K562 (cell line): ENCODE data around the gene ZNF155.

Source experiments
- L3MBTL2 ChIP-seq: fragments of 450-650 bp; IDR thresholded peaks from 2 replicates; pipeline ENCODE4 v1.6.1; 2016; ENCODE audit warnings: mild to moderate bottlenecking, moderate library complexity
- POLR2A ChIP-seq: fragments of 450-650 bp; conservative IDR thresholded peaks from 2 replicates; pipeline ENCODE4 v1.6.1; 2016
- TCF3 ChIP-seq: sonication (generic); formaldehyde crosslinking; IDR thresholded peaks from 2 replicates; pipeline ENCODE4 v1.4.0; 2020; ENCODE audit warnings: mild to moderate bottlenecking, missing genetic modification reagents
- ZNF12 ChIP-seq: sonication (generic); formaldehyde crosslinking; IDR thresholded peaks from 2 replicates; pipeline ENCODE4 v1.4.0; 2020; ENCODE audit warnings: mild to moderate bottlenecking, missing genetic modification reagents
- ZNF217 ChIP-seq: sonication (generic); formaldehyde crosslinking; IDR thresholded peaks from 2 replicates; pipeline ENCODE4 v1.8.0; 2022; ENCODE audit warnings: mild to moderate bottlenecking, missing genetic modification reagents
- TF ChIP-seq, protein P1 (sequence below), 3 experiments: IDR thresholded peaks in 2 of 3; conservative IDR thresholded peaks in 1 of 3; 2 replicates each; pipeline ENCODE4 v1.5.1; 2011 to 2012; ENCODE audit warnings: low read length in 3 of 3, mild to moderate bottlenecking in 3 of 3, control low read depth in 2 of 3, improper control_type of control experiment in 1 of 3, inconsistent platforms in 1 of 3, low read depth in 1 of 3, mixed read lengths in 1 of 3, moderate library complexity in 1 of 3; ENCODE audit not compliant: insufficient read depth in 2 of 3
- TF ChIP-seq, protein P2 (sequence below): sonication (generic); formaldehyde crosslinking; IDR thresholded peaks from 2 replicates; pipeline ENCODE4 v1.8.1; 2022; ENCODE audit warnings: missing genetic modification reagents
- TF ChIP-seq, protein P3 (sequence below), 2 experiments: fragments of 250-450 bp in 1 of 2; fragments of 450-650 bp in 1 of 2; sonication (Bioruptor Pico) in 1 of 2; IDR thresholded peaks; 2 replicates each; pipeline versions ENCODE4 v1.6.1 to v1.8.0; 2016 to 2021; ENCODE audit warnings: mild to moderate bottlenecking in 2 of 2, moderate library complexity in 2 of 2, missing compliant biosample characterization in 1 of 2, missing genetic modification characterization in 1 of 2
- TF ChIP-seq, protein P4 (sequence below): fragments of 250-450 bp; sonication (Bioruptor Pico); IDR thresholded peaks from 2 replicates; pipeline ENCODE4 v1.5.0; 2021; ENCODE audit warnings: mild to moderate bottlenecking, borderline replicate concordance

DNA sequence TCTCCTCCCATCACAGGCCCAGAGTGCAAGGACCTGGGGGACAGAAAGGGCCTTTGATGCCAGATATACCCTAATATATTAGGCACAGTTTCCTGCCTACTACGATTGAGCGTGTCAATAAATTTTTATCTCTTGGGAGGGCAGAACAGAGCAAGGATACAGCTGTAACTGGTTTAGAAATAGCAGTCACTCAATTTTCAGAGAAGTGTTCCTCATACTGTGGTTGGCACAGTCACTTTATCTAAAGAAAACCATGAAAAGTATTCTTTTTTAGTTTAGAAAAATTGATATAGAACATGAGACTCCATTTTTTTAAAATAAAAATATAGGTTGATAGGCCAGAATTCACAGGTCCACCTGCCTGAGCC is 460 bp upstream of the ZNF155 start:
- TF ChIP-seq, protein P1, sequence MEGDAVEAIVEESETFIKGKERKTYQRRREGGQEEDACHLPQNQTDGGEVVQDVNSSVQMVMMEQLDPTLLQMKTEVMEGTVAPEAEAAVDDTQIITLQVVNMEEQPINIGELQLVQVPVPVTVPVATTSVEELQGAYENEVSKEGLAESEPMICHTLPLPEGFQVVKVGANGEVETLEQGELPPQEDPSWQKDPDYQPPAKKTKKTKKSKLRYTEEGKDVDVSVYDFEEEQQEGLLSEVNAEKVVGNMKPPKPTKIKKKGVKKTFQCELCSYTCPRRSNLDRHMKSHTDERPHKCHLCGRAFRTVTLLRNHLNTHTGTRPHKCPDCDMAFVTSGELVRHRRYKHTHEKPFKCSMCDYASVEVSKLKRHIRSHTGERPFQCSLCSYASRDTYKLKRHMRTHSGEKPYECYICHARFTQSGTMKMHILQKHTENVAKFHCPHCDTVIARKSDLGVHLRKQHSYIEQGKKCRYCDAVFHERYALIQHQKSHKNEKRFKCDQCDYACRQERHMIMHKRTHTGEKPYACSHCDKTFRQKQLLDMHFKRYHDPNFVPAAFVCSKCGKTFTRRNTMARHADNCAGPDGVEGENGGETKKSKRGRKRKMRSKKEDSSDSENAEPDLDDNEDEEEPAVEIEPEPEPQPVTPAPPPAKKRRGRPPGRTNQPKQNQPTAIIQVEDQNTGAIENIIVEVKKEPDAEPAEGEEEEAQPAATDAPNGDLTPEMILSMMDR (IDR thresholded peaks at IDR 0.05 in 2 of 3, conservative IDR thresholded peaks at IDR 0.05 in 1 of 3; ENCODE audit: insufficient read depth in 2 of 3, low read depth in 1 of 3, low read length in 3 of 3), result no peak
- TF ChIP-seq, protein P2, sequence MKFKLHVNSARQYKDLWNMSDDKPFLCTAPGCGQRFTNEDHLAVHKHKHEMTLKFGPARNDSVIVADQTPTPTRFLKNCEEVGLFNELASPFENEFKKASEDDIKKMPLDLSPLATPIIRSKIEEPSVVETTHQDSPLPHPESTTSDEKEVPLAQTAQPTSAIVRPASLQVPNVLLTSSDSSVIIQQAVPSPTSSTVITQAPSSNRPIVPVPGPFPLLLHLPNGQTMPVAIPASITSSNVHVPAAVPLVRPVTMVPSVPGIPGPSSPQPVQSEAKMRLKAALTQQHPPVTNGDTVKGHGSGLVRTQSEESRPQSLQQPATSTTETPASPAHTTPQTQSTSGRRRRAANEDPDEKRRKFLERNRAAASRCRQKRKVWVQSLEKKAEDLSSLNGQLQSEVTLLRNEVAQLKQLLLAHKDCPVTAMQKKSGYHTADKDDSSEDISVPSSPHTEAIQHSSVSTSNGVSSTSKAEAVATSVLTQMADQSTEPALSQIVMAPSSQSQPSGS, result no peak
- TF ChIP-seq, protein P3, sequence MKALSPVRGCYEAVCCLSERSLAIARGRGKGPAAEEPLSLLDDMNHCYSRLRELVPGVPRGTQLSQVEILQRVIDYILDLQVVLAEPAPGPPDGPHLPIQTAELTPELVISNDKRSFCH (CRISPR knock-in tag; IDR thresholded peaks at IDR 0.05), result no peak
- TF ChIP-seq, protein P3 (tag; IDR thresholded peaks at IDR 0.05), result no peak
- TF ChIP-seq POLR2A (no peak), L3MBTL2 (no peak), ZNF217 (CRISPR knock-in tag) (no peak), TCF3 (no peak), ZNF12 (no peak)
- TF ChIP-seq, protein P4, sequence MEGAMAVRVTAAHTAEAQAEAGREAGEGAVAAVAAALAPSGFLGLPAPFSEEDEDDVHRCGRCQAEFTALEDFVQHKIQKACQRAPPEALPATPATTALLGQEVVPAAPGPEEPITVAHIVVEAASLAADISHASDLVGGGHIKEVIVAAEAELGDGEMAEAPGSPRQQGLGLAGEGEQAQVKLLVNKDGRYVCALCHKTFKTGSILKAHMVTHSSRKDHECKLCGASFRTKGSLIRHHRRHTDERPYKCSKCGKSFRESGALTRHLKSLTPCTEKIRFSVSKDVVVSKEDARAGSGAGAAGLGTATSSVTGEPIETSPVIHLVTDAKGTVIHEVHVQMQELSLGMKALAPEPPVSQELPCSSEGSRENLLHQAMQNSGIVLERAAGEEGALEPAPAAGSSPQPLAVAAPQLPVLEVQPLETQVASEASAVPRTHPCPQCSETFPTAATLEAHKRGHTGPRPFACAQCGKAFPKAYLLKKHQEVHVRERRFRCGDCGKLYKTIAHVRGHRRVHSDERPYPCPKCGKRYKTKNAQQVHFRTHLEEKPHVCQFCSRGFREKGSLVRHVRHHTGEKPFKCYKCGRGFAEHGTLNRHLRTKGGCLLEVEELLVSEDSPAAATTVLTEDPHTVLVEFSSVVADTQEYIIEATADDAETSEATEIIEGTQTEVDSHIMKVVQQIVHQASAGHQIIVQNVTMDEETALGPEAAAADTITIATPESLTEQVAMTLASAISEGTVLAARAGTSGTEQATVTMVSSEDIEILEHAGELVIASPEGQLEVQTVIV (CRISPR knock-in tag), result no peak
